ENCODE data around the gene TSTD2. TPM values are rescaled to one million over a fixed set of nuclear protein-coding genes. Genes with fewer than 3 reads are reported as not detected.

TSTD2 gene
- total RNA-seq, 4 donors from 2014 or later: 9.6 to 17.2 (median 12.7) TPM

- Histone ChIP-seq H3K4me3 (no peak overlapping the region), H3K36me3 (no peaks in the 10 kb centered on the region), H3K27ac (no peak overlapping the region), H3K9me3 (no peaks in the 10 kb centered on the region), H3K27me3 (peaks cover 3% of the 10 kb centered on the region), H3K4me1 (peaks cover 22% of the 10 kb centered on the region)
- DNase-seq (ENCODE audit: low spot score in 2 of 2): no peak
- 85% methylated on average over 6 of the region's 6 CpGs for WGBS
- TF ChIP-seq EP300 (IDR thresholded peaks at IDR 0.05): no peak
- no peak for TF ChIP-seq POLR2AphosphoS5 (IDR thresholded peaks at IDR 0.05)
- TF ChIP-seq CTCF (IDR thresholded peaks at IDR 0.05): no peak
- no peak for TF ChIP-seq POLR2A (IDR thresholded peaks at IDR 0.05)
Observed at GRCh38 chr9:97554566-97555075, 78.5 kb downstream of the TSTD2 start.

DNA sequence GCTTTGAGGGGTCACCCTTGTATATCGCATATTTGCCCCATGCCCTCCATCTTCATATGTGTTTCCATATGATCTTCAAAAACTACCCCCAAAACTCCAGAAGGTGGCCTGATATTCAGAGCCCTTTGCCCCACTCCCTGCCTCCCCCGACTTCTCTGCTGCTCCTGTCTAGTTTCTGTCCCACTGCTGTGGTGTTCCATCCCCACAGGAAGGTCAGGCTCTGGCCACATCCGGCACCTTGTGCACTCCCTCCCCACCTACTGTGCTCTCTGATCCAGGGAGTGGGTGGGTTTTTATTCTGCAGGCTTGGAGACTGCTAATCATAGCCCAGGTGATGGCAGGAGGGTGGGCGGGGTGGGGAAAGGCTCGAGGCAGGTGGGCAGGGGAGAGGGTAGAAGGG lies 79.3 kb downstream of the TSTD2 start:
- H3K27ac ChIP-seq: no peak overlapping the region

GRCh38 chr9:97553141-97553540 lies 80.0 kb downstream of the TSTD2 start:
- no peak overlapping the region for H3K4me3 ChIP-seq
- H3K4me1 ChIP-seq: peaks cover 18% of the 10 kb centered on the region
- H3K27ac ChIP-seq: no peak overlapping the region

More for the DNA sequence above, 79.3 kb downstream of the TSTD2 start:
- Histone ChIP-seq H3K36me3 (no peaks in the 10 kb centered on the region), H3K4me3 (no peak overlapping the region), H3K27me3 (peaks cover 3% of the 10 kb centered on the region), H3K9me3 (no peaks in the 10 kb centered on the region), H3K4me1 (peaks cover 22% of the 10 kb centered on the region)
- no peak for TF ChIP-seq POLR2AphosphoS5 (IDR thresholded peaks at IDR 0.05)
- TF ChIP-seq POLR2A (IDR thresholded peaks at IDR 0.05): no peak
- no peak for TF ChIP-seq CTCF (IDR thresholded peaks at IDR 0.05)
- TF ChIP-seq EP300 (IDR thresholded peaks at IDR 0.05): no peak
- WGBS: 80% methylated on average over 5 of the region's 5 CpGs
- DNase-seq (ENCODE audit: low spot score in 2 of 2): no peak

DNA sequence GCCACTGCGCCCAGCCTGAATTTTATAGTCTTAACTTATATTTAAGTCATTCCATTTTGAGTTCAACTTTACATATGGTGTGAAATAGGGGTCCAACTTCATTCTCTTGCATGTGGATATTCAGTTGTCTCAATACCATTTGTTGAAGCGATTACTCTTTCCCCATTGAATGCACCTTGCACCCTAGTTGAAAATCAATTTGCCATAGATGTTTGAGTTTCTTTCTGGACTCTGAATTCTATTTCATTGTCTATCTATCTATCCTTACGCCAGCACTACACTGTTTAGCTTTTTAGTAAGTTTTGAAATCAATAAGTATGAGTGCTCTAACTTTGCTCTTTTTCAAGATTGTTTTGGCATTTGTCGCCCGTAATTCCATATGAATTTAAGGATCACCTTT lies 81.9 kb downstream of the TSTD2 start:
- DNase-seq (ENCODE audit: low spot score in 2 of 2): no peak

More at GRCh38 chr9:97553141-97553540, 80.0 kb downstream of the TSTD2 start:
- DNase-seq (ENCODE audit: low spot score in 2 of 2): no peak
- no peaks in the 10 kb centered on the region for H3K9me3 ChIP-seq
- 82% methylated on average over 4 of the region's 6 CpGs for WGBS
- TF ChIP-seq POLR2A (IDR thresholded peaks at IDR 0.05) (no peak), CTCF (IDR thresholded peaks at IDR 0.05) (no peak), POLR2AphosphoS5 (IDR thresholded peaks at IDR 0.05) (no peak), EP300 (IDR thresholded peaks at IDR 0.05) (no peak)
- H3K27me3 ChIP-seq: peaks cover 3% of the 10 kb centered on the region
- H3K36me3 ChIP-seq: no peaks in the 10 kb centered on the region

DNA sequence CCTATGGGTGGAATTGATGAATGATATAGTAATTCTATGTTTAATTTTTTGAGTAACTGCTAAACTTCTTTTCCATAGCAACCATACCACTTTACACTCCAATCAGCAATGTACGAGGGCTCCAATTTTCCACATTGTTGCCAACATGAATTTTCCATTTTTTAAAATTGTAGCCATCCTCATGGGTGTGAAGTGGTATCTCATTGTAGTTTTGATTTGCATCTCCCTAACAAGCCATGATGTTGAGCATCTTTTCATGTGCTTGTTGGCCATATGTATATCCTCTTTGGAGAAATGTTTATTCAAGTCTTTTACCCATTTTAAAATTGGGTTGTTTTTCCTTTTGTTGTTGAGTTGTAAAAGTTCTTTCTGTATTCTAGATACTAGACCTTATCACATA lies 82.8 kb downstream of the TSTD2 start:
- WGBS: 73% methylated on average over 1 of the region's 1 CpG
- no peaks in the 10 kb centered on the region for H3K36me3 ChIP-seq
- DNase-seq (ENCODE audit: low spot score in 2 of 2): no peak
- no peaks in the 10 kb centered on the region for H3K9me3 ChIP-seq
- no peaks in the 10 kb centered on the region for H3K4me1 ChIP-seq
- TF ChIP-seq EP300 (IDR thresholded peaks at IDR 0.05) (no peak), POLR2A (IDR thresholded peaks at IDR 0.05) (no peak), POLR2AphosphoS5 (IDR thresholded peaks at IDR 0.05) (no peak), CTCF (IDR thresholded peaks at IDR 0.05) (no peak)
- H3K27me3 ChIP-seq: peaks cover 3% of the 10 kb centered on the region
- no peak overlapping the region for H3K27ac ChIP-seq
- no peak overlapping the region for H3K4me3 ChIP-seq

More for the DNA sequence above, 81.9 kb downstream of the TSTD2 start:
- WGBS: 89% methylated on average over 5 of the region's 5 CpGs
- Histone ChIP-seq H3K27me3 (peaks cover 3% of the 10 kb centered on the region), H3K27ac (no peak overlapping the region), H3K4me3 (no peak overlapping the region), H3K4me1 (peaks cover 2% of the 10 kb centered on the region), H3K9me3 (no peaks in the 10 kb centered on the region), H3K36me3 (no peaks in the 10 kb centered on the region)
- TF ChIP-seq POLR2AphosphoS5 (IDR thresholded peaks at IDR 0.05): no peak
- no peak for TF ChIP-seq EP300 (IDR thresholded peaks at IDR 0.05)
- no peak for TF ChIP-seq POLR2A (IDR thresholded peaks at IDR 0.05)
- TF ChIP-seq CTCF (IDR thresholded peaks at IDR 0.05): no peak

Other genes with a start within 250 kb of the TSTD2 start
- 10 to 100 TPM in 1 of 4 donors, 1 to 10 TPM in 3; 4.2 to 13.0 (median 8.3) TPM for gene TDRD7, start 221.3 kb downstream of the TSTD2 start, total RNA-seq
- gene TMOD1, start 131.7 kb downstream of the TSTD2 start, total RNA-seq: 1 to 10 TPM; 1.9 to 4.4 (median 4.0) TPM
- 10 to 100 TPM; 13.6 to 43.9 (median 16.3) TPM for gene NCBP1, start 453 bp upstream of the TSTD2 start, total RNA-seq
- gene XPA, start 64.0 kb upstream of the TSTD2 start, total RNA-seq: 10 to 100 TPM in 3 of 4 donors, 1 to 10 TPM in 1; 8.2 to 21.1 (median 15.0) TPM
- 1 to 10 TPM in 3 of 4 donors, under 1 TPM in 1; 0.48 to 3.9 (median 2.0) TPM for gene FOXE1, start 219.9 kb upstream of the TSTD2 start, total RNA-seq